MM.1S (cell line): Measurements from ENCODE around the gene TBC1D8B.

Experiments
- DNase-seq: peaks from one replicate; pipeline ENCODE4 v3.0.0-alpha.2; 2015
- H2AFZ ChIP-seq: fragments of 300-600 bp; sonication (generic); 2 replicates; pipeline ENCODE4 v1.6.0; 2016; ENCODE audit warnings: antibody characterized with exemption, low read length
- H3F3A ChIP-seq: fragments of 300-600 bp; sonication (generic); 2 replicates; pipeline ENCODE4 v1.6.1; 2016; ENCODE audit warnings: mild to moderate bottlenecking, antibody characterized with exemption, low read length, moderate library complexity, mixed read lengths; ENCODE audit not compliant: insufficient read depth
- H3K27ac ChIP-seq: fragments of 300-600 bp; sonication (generic); 2 replicates; pipeline ENCODE4 v1.5.1; 2016; ENCODE audit warnings: mild to moderate bottlenecking, low read length
- H3K27me3 ChIP-seq: fragments of 300-600 bp; sonication (generic); replicated peaks from 2 replicates; pipeline ENCODE4 v1.6.0; 2016; ENCODE audit warnings: low read length; ENCODE audit not compliant: insufficient read depth
- H3K36me3 ChIP-seq: fragments of 300-600 bp; sonication (generic); replicated peaks from 2 replicates; pipeline ENCODE4 v1.6.1; 2016; ENCODE audit warnings: mild to moderate bottlenecking, low read length, mixed read lengths; ENCODE audit not compliant: insufficient read depth
- H3K4me1 ChIP-seq: fragments of 300-600 bp; sonication (generic); 2 replicates; pipeline ENCODE4 v1.6.1; 2016; ENCODE audit warnings: low read length, mixed read lengths
- H3K4me2 ChIP-seq: fragments of 300-600 bp; sonication (generic); 2 replicates; pipeline ENCODE4 v1.6.0; 2016; ENCODE audit warnings: low read depth, low read length
- H3K4me3 ChIP-seq: fragments of 300-600 bp; sonication (generic); 2 replicates; pipeline ENCODE4 v1.5.1; 2016; ENCODE audit warnings: low read length, mixed read lengths
- H3K79me2 ChIP-seq: fragments of 300-600 bp; sonication (generic); 2 replicates; pipeline ENCODE4 v1.6.1; 2016; ENCODE audit warnings: mixed run types, low read length, mixed read lengths
- H3K9ac ChIP-seq: fragments of 300-600 bp; sonication (generic); 2 replicates; pipeline ENCODE4 v1.6.1; 2016; ENCODE audit warnings: low read length, mixed read lengths
- H3K9me2 ChIP-seq: fragments of 300-600 bp; sonication (generic); replicated peaks from 2 replicates; pipeline ENCODE4 v1.6.1; 2016; ENCODE audit warnings: mild to moderate bottlenecking, low read length, mixed read lengths; ENCODE audit not compliant: insufficient read depth
- H3K9me3 ChIP-seq: fragments of 300-600 bp; sonication (generic); replicated peaks from 2 replicates; pipeline ENCODE4 v1.6.1; 2016; ENCODE audit warnings: mild to moderate bottlenecking, low read length, mixed read lengths; ENCODE audit not compliant: insufficient read depth
- H4K20me1 ChIP-seq: fragments of 300-600 bp; sonication (generic); 2 replicates; pipeline ENCODE4 v1.6.1; 2016; ENCODE audit warnings: mild to moderate bottlenecking, low read length, moderate library complexity, mixed read lengths; ENCODE audit not compliant: insufficient read depth
- EZH2 ChIP-seq: fragments of 300-600 bp; sonication (generic); optimal IDR thresholded peaks from 2 replicates; pipeline ENCODE3; 2017; ENCODE audit warnings: low read depth, mild to moderate bottlenecking, antibody characterized with exemption, low read length, mixed read lengths
- EZH2phosphoT487 ChIP-seq: fragments of 300-600 bp; sonication (generic); IDR thresholded peaks from 2 replicates; pipeline ENCODE4 v1.6.1; 2018; ENCODE audit warnings: antibody characterized with exemption, low read length
- TF ChIP-seq, protein P1 (sequence below): fragments of 300-600 bp; sonication (generic); IDR thresholded peaks from 2 replicates; pipeline ENCODE4 v1.5.1; 2016; ENCODE audit warnings: antibody characterized with exemption, low read length, mixed read lengths

TBC1D8B gene

GRCh38 chrX:106875151-106875550, 72.7 kb downstream of the TBC1D8B start:
- Histone ChIP-seq H3K36me3 (no peaks in the 10 kb centered on the region), H3K9me2 (no peaks in the 10 kb centered on the region), H3K27ac (no peak overlapping the region), H3K9ac (no peak overlapping the region), H2AFZ (no peak overlapping the region), H4K20me1 (no peaks in the 10 kb centered on the region), H3K4me2 (no peak overlapping the region), H3K4me1 (no peaks in the 10 kb centered on the region), H3F3A (no peaks in the 10 kb centered on the region), H3K79me2 (no peaks in the 10 kb centered on the region), H3K27me3 (no peaks in the 10 kb centered on the region), H3K4me3 (no peak overlapping the region), H3K9me3 (no peaks in the 10 kb centered on the region)
- TF ChIP-seq EZH2 (no peak), EZH2phosphoT487 (no peak)
- TF ChIP-seq, protein P1, sequence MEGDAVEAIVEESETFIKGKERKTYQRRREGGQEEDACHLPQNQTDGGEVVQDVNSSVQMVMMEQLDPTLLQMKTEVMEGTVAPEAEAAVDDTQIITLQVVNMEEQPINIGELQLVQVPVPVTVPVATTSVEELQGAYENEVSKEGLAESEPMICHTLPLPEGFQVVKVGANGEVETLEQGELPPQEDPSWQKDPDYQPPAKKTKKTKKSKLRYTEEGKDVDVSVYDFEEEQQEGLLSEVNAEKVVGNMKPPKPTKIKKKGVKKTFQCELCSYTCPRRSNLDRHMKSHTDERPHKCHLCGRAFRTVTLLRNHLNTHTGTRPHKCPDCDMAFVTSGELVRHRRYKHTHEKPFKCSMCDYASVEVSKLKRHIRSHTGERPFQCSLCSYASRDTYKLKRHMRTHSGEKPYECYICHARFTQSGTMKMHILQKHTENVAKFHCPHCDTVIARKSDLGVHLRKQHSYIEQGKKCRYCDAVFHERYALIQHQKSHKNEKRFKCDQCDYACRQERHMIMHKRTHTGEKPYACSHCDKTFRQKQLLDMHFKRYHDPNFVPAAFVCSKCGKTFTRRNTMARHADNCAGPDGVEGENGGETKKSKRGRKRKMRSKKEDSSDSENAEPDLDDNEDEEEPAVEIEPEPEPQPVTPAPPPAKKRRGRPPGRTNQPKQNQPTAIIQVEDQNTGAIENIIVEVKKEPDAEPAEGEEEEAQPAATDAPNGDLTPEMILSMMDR: no peak
- DNase-seq: no peak

DNA sequence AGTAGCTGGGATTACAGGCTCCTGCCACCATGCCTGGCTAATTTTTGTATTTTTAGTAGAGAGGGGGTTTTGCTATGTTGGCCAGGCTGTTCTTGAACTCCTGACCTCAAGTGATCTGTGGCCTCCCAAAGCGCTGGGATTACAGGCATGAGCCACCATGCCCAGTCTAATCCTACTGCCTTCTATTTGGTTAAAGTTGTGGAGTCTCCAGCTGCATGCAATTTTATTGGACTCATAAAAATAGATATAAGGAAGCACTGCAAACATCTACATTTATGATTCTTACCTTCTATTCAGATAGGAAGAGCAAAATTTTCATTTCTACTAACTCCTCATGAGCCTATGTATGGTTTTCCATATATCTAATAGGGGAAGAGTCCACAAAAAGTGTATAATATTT, 87.0 kb downstream of the TBC1D8B start:
- Histone ChIP-seq H3K9me3 (no peaks in the 10 kb centered on the region), H3F3A (no peaks in the 10 kb centered on the region), H3K36me3 (no peaks in the 10 kb centered on the region), H3K4me2 (no peak overlapping the region), H3K79me2 (no peaks in the 10 kb centered on the region), H3K27ac (no peak overlapping the region), H3K4me3 (no peak overlapping the region), H3K27me3 (no peaks in the 10 kb centered on the region), H3K9me2 (no peaks in the 10 kb centered on the region), H2AFZ (no peak overlapping the region), H3K9ac (no peak overlapping the region), H4K20me1 (no peaks in the 10 kb centered on the region), H3K4me1 (no peaks in the 10 kb centered on the region)
- no peak for TF ChIP-seq EZH2
- TF ChIP-seq, protein P1: no peak
- no peak for TF ChIP-seq EZH2phosphoT487
- DNase-seq: no peak

- H4K20me1 ChIP-seq: no peaks in the 10 kb centered on the region
- H3F3A ChIP-seq: no peaks in the 10 kb centered on the region
- H3K4me2 ChIP-seq: no peak overlapping the region
- no peaks in the 10 kb centered on the region for H3K9me3 ChIP-seq
- no peak overlapping the region for H3K27ac ChIP-seq
- no peak overlapping the region for H3K9ac ChIP-seq
- no peaks in the 10 kb centered on the region for H3K79me2 ChIP-seq
- no peak overlapping the region for H2AFZ ChIP-seq
- no peaks in the 10 kb centered on the region for H3K9me2 ChIP-seq
- no peaks in the 10 kb centered on the region for H3K27me3 ChIP-seq
- no peak overlapping the region for H3K4me3 ChIP-seq
- no peak for DNase-seq
- no peaks in the 10 kb centered on the region for H3K4me1 ChIP-seq
- TF ChIP-seq EZH2phosphoT487 (no peak), EZH2 (no peak)
- TF ChIP-seq, protein P1: no peak
- no peaks in the 10 kb centered on the region for H3K36me3 ChIP-seq
Measured at GRCh38 chrX:106891762-106892460, 89.4 kb downstream of the TBC1D8B start.
